ENCODE results near the gene ARF1.

DNA sequence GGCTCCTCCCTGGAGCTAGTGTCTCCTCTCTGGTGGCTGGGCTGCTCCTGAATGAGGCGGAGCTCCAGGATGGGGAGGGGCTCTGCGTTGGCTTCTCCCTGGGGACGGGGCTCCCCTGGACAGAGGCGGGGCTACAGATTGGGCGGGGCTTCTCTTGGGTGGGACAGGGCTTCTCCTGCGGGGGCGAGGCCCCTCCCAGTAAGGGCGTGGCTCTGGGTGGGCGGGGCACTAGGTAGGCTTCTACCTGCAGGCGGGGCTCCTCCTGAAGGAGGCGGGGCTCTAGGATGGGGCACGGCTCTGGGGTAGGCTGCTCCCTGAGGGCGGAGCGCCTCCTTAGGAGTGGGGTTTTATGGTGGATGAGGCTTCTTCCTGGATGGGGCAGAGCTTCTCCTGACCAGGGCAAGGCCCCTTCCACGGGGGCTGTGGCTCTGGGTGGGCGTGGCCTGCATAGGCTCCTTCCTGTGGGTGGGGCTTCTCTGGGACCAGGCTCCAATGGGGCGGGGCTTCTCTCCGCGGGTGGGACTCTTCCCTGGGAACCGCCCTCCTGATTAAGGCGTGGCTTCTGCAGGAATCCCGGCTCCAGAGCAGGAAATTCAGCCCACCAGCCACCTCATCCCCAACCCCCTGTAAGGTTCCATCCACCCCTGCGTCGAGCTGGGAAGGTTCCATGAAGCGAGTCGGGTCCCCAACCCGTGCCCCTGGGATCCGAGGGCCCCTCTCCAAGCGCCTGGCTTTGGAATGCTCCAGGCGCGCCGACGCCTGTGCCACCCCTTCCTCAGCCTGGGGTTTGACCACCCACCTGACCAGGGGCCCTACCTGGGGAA is 22.7 kb upstream of the ARF1 start:
- TF ChIP-seq, protein P1, sequence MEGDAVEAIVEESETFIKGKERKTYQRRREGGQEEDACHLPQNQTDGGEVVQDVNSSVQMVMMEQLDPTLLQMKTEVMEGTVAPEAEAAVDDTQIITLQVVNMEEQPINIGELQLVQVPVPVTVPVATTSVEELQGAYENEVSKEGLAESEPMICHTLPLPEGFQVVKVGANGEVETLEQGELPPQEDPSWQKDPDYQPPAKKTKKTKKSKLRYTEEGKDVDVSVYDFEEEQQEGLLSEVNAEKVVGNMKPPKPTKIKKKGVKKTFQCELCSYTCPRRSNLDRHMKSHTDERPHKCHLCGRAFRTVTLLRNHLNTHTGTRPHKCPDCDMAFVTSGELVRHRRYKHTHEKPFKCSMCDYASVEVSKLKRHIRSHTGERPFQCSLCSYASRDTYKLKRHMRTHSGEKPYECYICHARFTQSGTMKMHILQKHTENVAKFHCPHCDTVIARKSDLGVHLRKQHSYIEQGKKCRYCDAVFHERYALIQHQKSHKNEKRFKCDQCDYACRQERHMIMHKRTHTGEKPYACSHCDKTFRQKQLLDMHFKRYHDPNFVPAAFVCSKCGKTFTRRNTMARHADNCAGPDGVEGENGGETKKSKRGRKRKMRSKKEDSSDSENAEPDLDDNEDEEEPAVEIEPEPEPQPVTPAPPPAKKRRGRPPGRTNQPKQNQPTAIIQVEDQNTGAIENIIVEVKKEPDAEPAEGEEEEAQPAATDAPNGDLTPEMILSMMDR (IDR thresholded peaks at IDR 0.05), result no peak
- TF ChIP-seq POLR2A (IDR thresholded peaks at IDR 0.05), result no peak
